K562 (cell line): Measurements from ENCODE around the gene SYNE1.

Experiments used
- ATF2 ChIP-seq: sonication (generic); formaldehyde crosslinking; IDR thresholded peaks from 2 replicates; pipeline ENCODE4 v1.8.1; 2022; ENCODE audit warnings: missing genetic modification reagents
- ZKSCAN8 ChIP-seq: fragments of 200-800 bp; sonication (Bioruptor generic); IDR thresholded peaks from 2 replicates; pipeline ENCODE4 v1.6.1; 2016; ENCODE audit warnings: missing genetic modification characterization, missing compliant biosample characterization

- no peak for TF ChIP-seq ZKSCAN8
- TF ChIP-seq ATF2 (CRISPR knock-in tag), result no peak
These were observed 373.6 kb downstream of the SYNE1 start for GRCh38 chr6:152263582-152263981.
